Glomerular visceral epithelial cell (primary cell): ENCODE data around the gene CKMT2.

Source experiments
- DNase-seq: peaks from one replicate; pipeline ENCODE4 v3.0.0-alpha.2; 2016; ENCODE audit errors: extremely low spot score

The CKMT2 gene

GRCh38 chr5:81216152-81216551 is 17.0 kb upstream of the CKMT2 start:
- DNase-seq = no peak

- DNase-seq = no peak
Observed at GRCh38 chr5:81219389-81219788, 13.7 kb upstream of the CKMT2 start.

GRCh38 chr5:81222285-81222684 is 10.8 kb upstream of the CKMT2 start:
- DNase-seq = no peak

GRCh38 chr5:81225463-81225862 is 7.7 kb upstream of the CKMT2 start:
- no peak for DNase-seq

GRCh38 chr5:81226286-81226685 is 6.8 kb upstream of the CKMT2 start:
- no peak for DNase-seq

GRCh38 chr5:81226949-81227348 is 6.2 kb upstream of the CKMT2 start:
- DNase-seq = no peak

- DNase-seq = no peak
Observed at GRCh38 chr5:81228084-81228483, 5.0 kb upstream of the CKMT2 start.

GRCh38 chr5:81230416-81230815 is 2.7 kb upstream of the CKMT2 start:
- DNase-seq = no peak

- DNase-seq = no peak
Observed at GRCh38 chr5:81232464-81233079, 550 bp upstream of the CKMT2 start.

GRCh38 chr5:81234299-81234698 is 1.2 kb downstream of the CKMT2 start:
- no peak for DNase-seq

- no peak for DNase-seq
Observed at GRCh38 chr5:81234801-81235200, 1.7 kb downstream of the CKMT2 start.

- DNase-seq = no peak
Observed at GRCh38 chr5:81235287-81236072, 2.4 kb downstream of the CKMT2 start.

GRCh38 chr5:81238460-81238859 is 5.3 kb downstream of the CKMT2 start:
- no peak for DNase-seq

GRCh38 chr5:81239613-81240012 is 6.5 kb downstream of the CKMT2 start:
- no peak for DNase-seq

- DNase-seq = no peak
Observed at GRCh38 chr5:81241001-81241400, 7.9 kb downstream of the CKMT2 start.

GRCh38 chr5:81241961-81242648 is 9.0 kb downstream of the CKMT2 start:
- DNase-seq = no peak

- no peak for DNase-seq
Observed at GRCh38 chr5:81242906-81243436, 9.8 kb downstream of the CKMT2 start.

- no peak for DNase-seq
Observed at GRCh38 chr5:81244451-81244850, 11.3 kb downstream of the CKMT2 start.

- no peak for DNase-seq
Observed at GRCh38 chr5:81245871-81246235, 12.7 kb downstream of the CKMT2 start.

- DNase-seq = no peak
Observed at GRCh38 chr5:81246697-81247096, 13.6 kb downstream of the CKMT2 start.

- peak; percentile 52 for DNase-seq
Observed at GRCh38 chr5:81247441-81247972, 14.4 kb downstream of the CKMT2 start.

- no peak for DNase-seq
Observed at GRCh38 chr5:81249240-81249639, 16.1 kb downstream of the CKMT2 start.

- no peak for DNase-seq
Observed at GRCh38 chr5:81250004-81250403, 16.9 kb downstream of the CKMT2 start.
